Natural killer cell (primary cell): ENCODE results near the gene LBHD1. TPM values are rescaled to one million over a fixed set of nuclear protein-coding genes. Genes with fewer than 3 reads are reported as not detected.

Source experiments
- ATAC-seq, 3 donors: fragments of 150-1000 bp in 2 of 3; fragments of 200-7000 bp in 1 of 3; cut with Tn5 transposase; 1 replicate in 1 of 3; 2 replicates in 2 of 3; pipeline ENCODE4 v1.10.0; 2021; ENCODE audit warnings: mild to moderate bottlenecking in 2 of 3, moderate library complexity in 2 of 3
- DNase-seq, 2 donors: peaks; one replicate each; pipeline versions ENCODE4 v3.0.0 to v3.0.0-alpha.2; 2013 to 2021; ENCODE audit warnings: mixed read lengths in 1 of 2
- H3K27ac ChIP-seq: one replicate; pipeline ENCODE4 v1.5.1; 2013; ENCODE audit warnings: mild to moderate bottlenecking, low read length
- H3K27me3 ChIP-seq: one replicate; pipeline ENCODE4 v1.6.1; 2013; ENCODE audit warnings: low read length; ENCODE audit not compliant: control insufficient read depth, insufficient read depth
- H3K36me3 ChIP-seq: one replicate; pipeline ENCODE4 v1.6.1; 2013; ENCODE audit warnings: low read length; ENCODE audit not compliant: control insufficient read depth, insufficient read depth
- H3K4me1 ChIP-seq: one replicate; pipeline ENCODE4 v1.6.1; 2013; ENCODE audit warnings: low read length; ENCODE audit not compliant: control insufficient read depth, insufficient read depth
- H3K4me3 ChIP-seq: one replicate; pipeline ENCODE4 v1.5.1; 2013; ENCODE audit warnings: low read length
- H3K9me3 ChIP-seq: one replicate; pipeline ENCODE4 v1.6.1; 2013; ENCODE audit warnings: low read length; ENCODE audit not compliant: control insufficient read depth, insufficient read depth
- H3K27ac Mint-ChIP-seq, 2 donors: one replicate each; pipeline ENCODE4 v1.8.0; 2022; ENCODE audit warnings: mild to moderate bottlenecking in 2 of 2, mixed read lengths in 2 of 2, moderate library complexity in 1 of 2
- H3K27me3 Mint-ChIP-seq, 2 donors: one replicate each; pipeline ENCODE4 v1.8.0; 2022; ENCODE audit warnings: low read depth in 2 of 2, mixed read lengths in 2 of 2
- H3K36me3 Mint-ChIP-seq: one replicate; pipeline ENCODE4 v1.8.0; 2022; ENCODE audit warnings: mixed read lengths
- H3K4me1 Mint-ChIP-seq, 2 donors: one replicate each; pipeline ENCODE4 v1.8.0; 2022; ENCODE audit warnings: mixed read lengths in 2 of 2
- H3K4me3 Mint-ChIP-seq: one replicate; pipeline ENCODE4 v1.8.0; 2022; ENCODE audit warnings: mild to moderate bottlenecking, moderate library complexity, mixed read lengths
- H3K9me3 Mint-ChIP-seq, 2 donors: one replicate each; pipeline ENCODE4 v1.8.0; 2022; ENCODE audit warnings: mixed read lengths in 2 of 2
- CTCF ChIP-seq: fragments of 200-600 bp; IDR thresholded peaks from one replicate; pipeline ENCODE4 v1.8.0; 2022; ENCODE audit warnings: antibody characterized with exemption
- WGBS: methylation state at CpG from one replicate; pipeline ENCODE4 v1.1.7; 2013; ENCODE audit warnings: missing lambda C conversion rate; ENCODE audit not compliant: insufficient coverage; 5-methylcytosine and 5-hydroxymethylcytosine counted together
- intact Hi-C: fragments of 100-400 bp; cut with micrococcal nuclease; formaldehyde crosslinking; loops from one replicate; pipeline ENCODE4 v1.14.2; 2022
- total RNA-seq, 4 donors: library from RNA; stranded (reverse); fragments of 120-200 nt in 1 of 4; gene quantifications; one replicate each; pipeline versions ENCODE4 v1.2.3 to v1.2.4, GENCODE V29; 2013 to 2022

The LBHD1 gene
- total RNA-seq, 3 donors from 2014 or later (not counting 1 experiment from before 2014, with no cell fraction given) = 17.4 to 29.1 (median 20.4) TPM

- H3K4me3 ChIP-seq = no peak overlapping the region
- no peaks in the 10 kb centered on the region for H3K9me3 Mint-ChIP-seq
- H3K27ac ChIP-seq = peak overlapping the region; percentile 50
- 80% methylated on average over 32 of the region's 32 CpGs for WGBS
- no peaks in the 10 kb centered on the region for H3K27me3 Mint-ChIP-seq
- H3K9me3 ChIP-seq = no peaks in the 10 kb centered on the region
- TF ChIP-seq CTCF = no peak
- H3K36me3 ChIP-seq = peaks cover 36% of the 10 kb centered on the region
- H3K4me1 Mint-ChIP-seq = peaks cover 10 to 13% of the 10 kb centered on the region in 2 donors
- ATAC-seq (no peak), DNase-seq (no peak)
- intact Hi-C loops = loop anchor here (1.0 to 2.0 kb wide), 3 partner anchors 18 to 48 kb away; partner anchors contain the start of genes C11orf98 and CSKMT
- H3K36me3 Mint-ChIP-seq = no peaks in the 10 kb centered on the region
- peak overlapping the region; percentile 94 for H3K4me3 Mint-ChIP-seq
- peaks cover 33% of the 10 kb centered on the region for H3K4me1 ChIP-seq
- H3K27me3 ChIP-seq = no peaks in the 10 kb centered on the region
- peak overlapping the region; percentile 94 to 96 for H3K27ac Mint-ChIP-seq
Measured at GRCh38 chr11:62646825-62647608, 25.1 kb downstream of the LBHD1 start.

DNA sequence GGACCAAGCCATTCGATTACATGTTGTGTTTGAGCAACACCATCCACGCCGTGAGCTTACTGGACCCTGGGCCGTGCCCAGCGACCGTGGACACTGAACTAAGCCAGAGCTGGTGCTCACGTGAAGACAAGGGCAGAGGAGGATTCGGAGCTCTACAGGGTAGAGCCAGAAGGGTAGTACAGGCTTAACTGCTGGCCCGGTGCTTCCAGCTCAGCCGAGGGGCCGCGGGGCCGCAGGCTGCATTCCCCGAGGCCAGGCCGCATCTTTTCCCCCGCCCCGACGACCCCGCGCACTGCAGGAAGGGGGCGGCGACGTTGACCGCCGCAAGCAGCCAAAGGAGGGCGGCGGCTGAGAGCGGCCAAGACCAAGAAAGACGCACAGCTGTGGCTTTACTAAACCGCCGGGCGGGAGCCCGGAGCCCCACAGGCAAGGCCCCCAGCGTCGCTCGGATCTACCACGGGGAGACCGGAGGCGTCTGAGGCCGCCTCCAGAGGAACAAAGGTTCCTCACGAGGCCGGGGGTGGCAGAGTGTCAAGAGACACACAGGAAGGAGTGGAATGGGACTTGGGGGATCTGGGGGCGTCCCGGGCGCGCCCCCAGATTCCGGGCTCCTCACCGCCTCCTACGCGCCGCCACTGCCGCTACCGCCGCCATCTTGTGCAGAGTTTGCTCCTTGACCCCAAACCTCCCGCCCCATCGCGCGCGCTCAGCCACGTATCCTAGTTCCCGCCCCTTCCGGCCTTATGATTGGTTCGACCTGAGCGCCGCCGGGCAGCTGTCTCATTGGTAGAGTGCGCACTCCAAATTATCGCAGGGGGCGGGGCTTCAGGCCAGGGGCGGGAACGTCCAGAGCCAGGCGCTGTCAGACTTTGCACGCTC lies 25.9 kb downstream of the LBHD1 start, which contains the start of gene GANAB:
GANAB (minus strand) TSS at position 668 of the 879 bp plus-strand sequence; CDS start at position 654, 14 bp downstream.
- H3K4me1 ChIP-seq = peaks cover 33% of the 10 kb centered on the region
- Mint-ChIP-seq H3K27ac (peak within 1 kb of the TSS; percentile 94 to 96), H3K4me3 (peak within 1 kb of the TSS; percentile 94), H3K36me3 (no peaks in the 10 kb centered on the region), H3K27me3 (no peaks in the 10 kb centered on the region), H3K4me1 (peaks cover 6 to 13% of the 10 kb centered on the region in 2 donors), H3K9me3 (no peaks in the 10 kb centered on the region)
- DNase-seq = peak; percentile 95 to 99
- peak; percentile 97 to 99 (median 97) for ATAC-seq
- peaks cover 36% of the 10 kb centered on the region for H3K36me3 ChIP-seq
- H3K4me3 ChIP-seq = peak within 1 kb of the TSS; percentile 94
- no peaks in the 10 kb centered on the region for H3K9me3 ChIP-seq
- peak within 1 kb of the TSS; percentile 95 for H3K27ac ChIP-seq
- under 1% methylated on average over 73 of the region's 73 CpGs for WGBS
- intact Hi-C loops = loop anchor here (1.0 to 2.0 kb wide), 3 partner anchors 19 to 47 kb away; partner anchors contain the start of genes C11orf98 and CSKMT
- no peaks in the 10 kb centered on the region for H3K27me3 ChIP-seq
- TF ChIP-seq CTCF = no peak

GRCh38 chr11:62645671-62645945 lies 26.5 kb downstream of the LBHD1 start:
- no peaks in the 10 kb centered on the region for H3K27me3 ChIP-seq
- peaks cover 37% of the 10 kb centered on the region for H3K4me1 ChIP-seq
- Mint-ChIP-seq H3K9me3 (no peaks in the 10 kb centered on the region), H3K4me1 (peaks cover 10 to 18% of the 10 kb centered on the region in 2 donors), H3K27ac (peak overlapping the region; percentile 94 to 96), H3K4me3 (peak overlapping the region; percentile 94), H3K27me3 (no peaks in the 10 kb centered on the region), H3K36me3 (no peaks in the 10 kb centered on the region)
- peak overlapping the region; percentile 94 for H3K4me3 ChIP-seq
- peaks cover 36% of the 10 kb centered on the region for H3K36me3 ChIP-seq
- no peaks in the 10 kb centered on the region for H3K9me3 ChIP-seq
- WGBS = 17% methylated on average over 11 of the region's 11 CpGs
- peak in 1 of 2 donors; percentile 35 for DNase-seq
- intact Hi-C loops = no loop called here
- peak overlapping the region; percentile 95 for H3K27ac ChIP-seq
- ATAC-seq = no peak
- no peak for TF ChIP-seq CTCF
